HepG2 (cell line): ENCODE data around the gene MLYCD. TPM values are rescaled to one million over a fixed set of nuclear protein-coding genes. Genes with fewer than 3 reads are reported as not detected.

Experiments used
- ATAC-seq: fragments of 200-7000 bp; cut with Tn5 transposase; 3 replicates; pipeline ENCODE4 v1.9.1; 2020; ENCODE audit warnings: mild to moderate bottlenecking, moderate library complexity
- BruUV-seq: library from RNA; stranded (reverse); fragments of 400-500 nt; replicated peaks from 2 replicates; lab custom pipeline; 2021; lab: Mats Ljungman, UMichigan
- CTCF ChIA-PET: fragments of 300-600 bp; formaldehyde crosslinking; extraction: SDS; loops from one replicate; lab custom pipeline; 2021; ENCODE audit warnings: low total read pairs, inconsistent platforms, low intra/inter-chr PET ratio; lab: Yijun Ruan, JAX
- POLR2A ChIA-PET: fragments of 350-600 bp; sonication (Branson Sonifier 250); formaldehyde crosslinking; loops from one replicate; lab custom pipeline; 2020; ENCODE audit warnings: antibody characterized with exemption, inconsistent platforms; lab: Yijun Ruan, JAX
- DNase-seq: peaks from one replicate; pipeline ENCODE4 v3.0.0-alpha.2; 2015; ENCODE audit warnings: low spot score
- FAIRE-seq: peaks from 3 replicates; lab custom pipeline; 2011; peaks lifted over from hg19 to GRCh38; lab: Jason Lieb, UNC
- H2AFZ ChIP-seq: one replicate; pipeline ENCODE4 v1.6.1; 2011; ENCODE audit warnings: low read length, inconsistent platforms
- H3K27ac ChIP-seq: fragments of 300-600 bp; 3 replicates; pipeline ENCODE4 v1.8.0; 2011; ENCODE audit warnings: mixed run types, mild to moderate bottlenecking, mixed read lengths, low read length, inconsistent platforms; ENCODE audit not compliant: insufficient read depth; ENCODE audit errors: extremely low read length
- H3K27me3 ChIP-seq, 2 experiments: fragments of 200-600 bp in 1 of 2; 2 replicates in 1 of 2; 3 replicates in 1 of 2; pipeline versions ENCODE4 v1.6.0 to v1.8.0; 2011; ENCODE audit warnings: low read length in 2 of 2, mild to moderate bottlenecking in 2 of 2, moderate library complexity in 2 of 2, inconsistent platforms in 1 of 2; ENCODE audit not compliant: insufficient read depth in 2 of 2, control insufficient read depth in 1 of 2
- H3K36me3 ChIP-seq, 2 experiments: fragments of 200-600 bp in 1 of 2; replicated peaks in 1 of 2; 2 replicates in 1 of 2; 3 replicates in 1 of 2; pipeline versions ENCODE4 v1.5.1 to v1.8.0; 2011; ENCODE audit warnings: low read length in 2 of 2, inconsistent platforms in 1 of 2; ENCODE audit not compliant: insufficient read depth in 2 of 2, control insufficient read depth in 1 of 2
- H3K4me1 ChIP-seq: 2 replicates; pipeline ENCODE4 v1.5.1; 2012; ENCODE audit warnings: low read length, inconsistent platforms; ENCODE audit not compliant: insufficient read depth
- H3K4me2 ChIP-seq: 2 replicates; pipeline ENCODE4 v1.6.0; 2011; ENCODE audit warnings: low read depth, low read length, inconsistent platforms
- H3K4me3 ChIP-seq, 3 experiments: fragments of 200-600 bp in 1 of 3; sonication (generic), shearing (Covaris generic) in 1 of 3; replicated peaks in 1 of 3; 2 replicates each; pipeline ENCODE4 v1.5.1; 2011 to 2016; ENCODE audit warnings: low read length in 3 of 3, inconsistent platforms in 2 of 3, low read depth in 2 of 3, mild to moderate bottlenecking in 2 of 3, control low read depth in 1 of 3, mixed read lengths in 1 of 3; ENCODE audit not compliant: insufficient read depth in 1 of 3
- H3K79me2 ChIP-seq: one replicate; pipeline ENCODE4 v1.6.1; 2011; ENCODE audit warnings: low read length, inconsistent platforms; ENCODE audit not compliant: insufficient read depth
- H3K9ac ChIP-seq: 2 replicates; pipeline ENCODE4 v1.6.0; 2011; ENCODE audit warnings: mild to moderate bottlenecking, low read depth, low read length, inconsistent platforms; ENCODE audit not compliant: insufficient read depth
- H3K9me3 ChIP-seq: 2 replicates; pipeline ENCODE4 v1.5.1; 2012; ENCODE audit warnings: mild to moderate bottlenecking, low read length
- H4K20me1 ChIP-seq: 2 replicates; pipeline ENCODE4 v1.6.0; 2011; ENCODE audit warnings: inconsistent platforms, mild to moderate bottlenecking, low read length, moderate library complexity; ENCODE audit not compliant: insufficient read depth
- CENPBD1 ChIP-seq: sonication (generic); formaldehyde crosslinking; IDR thresholded peaks from 2 replicates; pipeline ENCODE4 v1.8.0; 2022; ENCODE audit warnings: missing genetic modification reagents, low read depth, mild to moderate bottlenecking, borderline replicate concordance
- FOXK1 ChIP-seq: sonication (generic); formaldehyde crosslinking; IDR thresholded peaks from 2 replicates; pipeline ENCODE4 v1.4.0; 2020; ENCODE audit warnings: low read depth, missing genetic modification reagents, borderline replicate concordance
- KDM4B ChIP-seq: sonication (generic); formaldehyde crosslinking; IDR thresholded peaks from 2 replicates; pipeline ENCODE4 v1.4.0; 2020; ENCODE audit warnings: missing genetic modification reagents
- MEIS1 ChIP-seq: sonication (generic); formaldehyde crosslinking; IDR thresholded peaks from 2 replicates; pipeline ENCODE4 v1.9.0; 2021; ENCODE audit warnings: mild to moderate bottlenecking, missing genetic modification reagents, moderate library complexity, borderline replicate concordance
- MEIS2 ChIP-seq: sonication (generic); formaldehyde crosslinking; IDR thresholded peaks from 2 replicates; pipeline ENCODE4 v1.9.0; 2021; ENCODE audit warnings: mild to moderate bottlenecking, missing genetic modification reagents
- NONO ChIP-seq, 2 experiments: fragments of 450-650 bp in 1 of 2; sonication (generic) in 1 of 2; formaldehyde crosslinking in 1 of 2; IDR thresholded peaks in 1 of 2; conservative IDR thresholded peaks in 1 of 2; 2 replicates each; pipeline versions ENCODE4 v1.6.1 to v1.8.0; 2017 to 2022; ENCODE audit warnings: mild to moderate bottlenecking in 1 of 2, missing genetic modification reagents in 1 of 2, moderate library complexity in 1 of 2
- PLRG1 ChIP-seq: fragments of 450-650 bp; conservative IDR thresholded peaks from 2 replicates; pipeline ENCODE4 v1.6.1; 2016
- RBFOX2 ChIP-seq: fragments of 200-400 bp; formaldehyde crosslinking; IDR thresholded peaks from 2 replicates; pipeline ENCODE4 v1.6.1; 2017; ENCODE audit warnings: low read depth, mild to moderate bottlenecking, low read length
- SYNCRIP ChIP-seq: fragments of 200-400 bp; formaldehyde crosslinking; IDR thresholded peaks from 2 replicates; pipeline ENCODE4 v1.6.1; 2018; ENCODE audit warnings: mild to moderate bottlenecking, low read depth, low read length; ENCODE audit not compliant: insufficient read depth
- ZNF101 ChIP-seq: sonication (generic); formaldehyde crosslinking; IDR thresholded peaks from 2 replicates; pipeline ENCODE4 v1.4.0; 2020; ENCODE audit warnings: mild to moderate bottlenecking, low read depth, missing genetic modification reagents, borderline replicate concordance
- ZNF280B ChIP-seq: sonication (generic); formaldehyde crosslinking; IDR thresholded peaks from 2 replicates; pipeline ENCODE4 v1.5.0; 2020; ENCODE audit warnings: missing genetic modification reagents, mild to moderate bottlenecking, borderline replicate concordance
- ZNF552 ChIP-seq: sonication (generic); formaldehyde crosslinking; IDR thresholded peaks from 2 replicates; pipeline ENCODE4 v1.9.0; 2022; ENCODE audit warnings: missing genetic modification reagents, mild to moderate bottlenecking, borderline replicate concordance
- ZNF605 ChIP-seq: sonication (generic); formaldehyde crosslinking; IDR thresholded peaks from 2 replicates; pipeline ENCODE4 v1.8.0; 2022; ENCODE audit warnings: mild to moderate bottlenecking, missing genetic modification reagents
- ZNF740 ChIP-seq: sonication (generic); formaldehyde crosslinking; IDR thresholded peaks from 2 replicates; pipeline ENCODE4 v1.4.0; 2020; ENCODE audit warnings: missing genetic modification reagents
- WGBS: methylation state at CpG from one replicate; pipeline ENCODE4 v1.1.6; 2017; ENCODE audit warnings: low lambda C conversion rate; 5-methylcytosine and 5-hydroxymethylcytosine counted together
- in situ Hi-C: cut with HindIII; loops from 2 replicates; pipeline ENCODE4 v1.10.0; 2017; ENCODE audit warnings: low pct_unique_long_range_greater_than_20kb; ENCODE audit not compliant: extremely low pct_ligation_motif_present
- intact Hi-C: fragments of 100-400 bp; cut with micrococcal nuclease; formaldehyde crosslinking; loops from one replicate; pipeline ENCODE4 v1.10.0; 2022; ENCODE audit not compliant: unreplicated experiment
- polyA plus RNA-seq, 8 experiments: library from polyadenylated mRNA; depleted of rRNA in 3 of 8; stranded (reverse) in 7 of 8; unstranded in 1 of 8; fragments of >200 nt; fragmentation: Illumina TruSeq in 4 of 8; extraction: Trizol in 4 of 8; gene quantifications; 2 replicates each; pipeline versions ENCODE4 v1.2.1 to v1.2.3, GENCODE V29; 2011 to 2016; ENCODE audit warnings: low read depth in 4 of 8, missing spikeins in 1 of 8, mixed read lengths in 1 of 8; ENCODE audit not compliant: insufficient read depth in 1 of 8
- total RNA-seq, 5 experiments: library from RNA; depleted of rRNA; stranded (reverse); fragments of >200 nt; fragmentation: Illumina TruSeq; extraction: Trizol; gene quantifications; 2 replicates each; pipeline ENCODE4 v1.2.3, GENCODE V29; 2016; ENCODE audit warnings: low read depth in 1 of 5
- TF ChIP-seq, protein P1 (sequence below): sonication (generic); formaldehyde crosslinking; conservative IDR thresholded peaks from 2 replicates; pipeline ENCODE4 v1.4.0; 2020; ENCODE audit warnings: missing genetic modification reagents
- TF ChIP-seq, protein P2 (sequence below): sonication (generic); formaldehyde crosslinking; IDR thresholded peaks from 2 replicates; pipeline ENCODE4 v1.5.0; 2020; ENCODE audit warnings: mild to moderate bottlenecking, missing genetic modification reagents

The MLYCD gene
- total and polyA plus RNA-seq, 2 of the 13 experiments (the other 11 are each of a cell fraction or from before 2014, with no cell fraction given): 1.8 to 4.0 TPM

- CTCF ChIA-PET: no interaction called here
- POLR2A ChIA-PET: no interaction called here
- ATAC-seq (no peak), FAIRE-seq (no peak), DNase-seq (no peak)
- Histone ChIP-seq H3K9me3 (no peaks in the 10 kb centered on the region), H3K4me2 (no peak overlapping the region; the same call in 1 of the 2 replicates), H3K4me1 (peaks cover 39% of the 10 kb centered on the region), H3K79me2 (peaks cover 5% of the 10 kb centered on the region), H3K27me3 (peaks cover 0 to 13% of the 10 kb centered on the region in 2 experiments; a peak in 3 of 5 replicates), H2AFZ (no peak overlapping the region), H3K4me3 (no peak overlapping the region), H3K27ac (no peak overlapping the region), H3K36me3 (no peaks in the 10 kb centered on the region; a peak in 1 of 5 replicates), H3K9ac (no peak overlapping the region), H4K20me1 (no peaks in the 10 kb centered on the region)
- intact Hi-C loops (no loop called here), in situ Hi-C loops (no loop called here)
- BruUV-seq: no TSS peak
- 97% methylated on average over 3 of the region's 3 CpGs for WGBS
- no peak for TF ChIP-seq CENPBD1 (CRISPR knock-in tag)
- TF ChIP-seq ZNF605 (CRISPR knock-in tag): no peak
- TF ChIP-seq ZNF280B (CRISPR knock-in tag): no peak
- TF ChIP-seq, protein P1, sequence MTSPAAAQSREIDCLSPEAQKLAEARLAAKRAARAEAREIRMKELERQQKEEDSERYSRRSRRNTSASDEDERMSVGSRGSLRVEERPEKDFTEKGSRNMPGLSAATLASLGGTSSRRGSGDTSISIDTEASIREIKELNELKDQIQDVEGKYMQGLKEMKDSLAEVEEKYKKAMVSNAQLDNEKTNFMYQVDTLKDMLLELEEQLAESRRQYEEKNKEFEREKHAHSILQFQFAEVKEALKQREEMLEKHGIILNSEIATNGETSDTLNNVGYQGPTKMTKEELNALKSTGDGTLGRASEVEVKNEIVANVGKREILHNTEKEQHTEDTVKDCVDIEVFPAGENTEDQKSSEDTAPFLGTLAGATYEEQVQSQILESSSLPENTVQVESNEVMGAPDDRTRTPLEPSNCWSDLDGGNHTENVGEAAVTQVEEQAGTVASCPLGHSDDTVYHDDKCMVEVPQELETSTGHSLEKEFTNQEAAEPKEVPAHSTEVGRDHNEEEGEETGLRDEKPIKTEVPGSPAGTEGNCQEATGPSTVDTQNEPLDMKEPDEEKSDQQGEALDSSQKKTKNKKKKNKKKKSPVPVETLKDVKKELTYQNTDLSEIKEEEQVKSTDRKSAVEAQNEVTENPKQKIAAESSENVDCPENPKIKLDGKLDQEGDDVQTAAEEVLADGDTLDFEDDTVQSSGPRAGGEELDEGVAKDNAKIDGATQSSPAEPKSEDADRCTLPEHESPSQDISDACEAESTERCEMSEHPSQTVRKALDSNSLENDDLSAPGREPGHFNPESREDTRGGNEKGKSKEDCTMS: no peak
- TF ChIP-seq, protein P2, sequence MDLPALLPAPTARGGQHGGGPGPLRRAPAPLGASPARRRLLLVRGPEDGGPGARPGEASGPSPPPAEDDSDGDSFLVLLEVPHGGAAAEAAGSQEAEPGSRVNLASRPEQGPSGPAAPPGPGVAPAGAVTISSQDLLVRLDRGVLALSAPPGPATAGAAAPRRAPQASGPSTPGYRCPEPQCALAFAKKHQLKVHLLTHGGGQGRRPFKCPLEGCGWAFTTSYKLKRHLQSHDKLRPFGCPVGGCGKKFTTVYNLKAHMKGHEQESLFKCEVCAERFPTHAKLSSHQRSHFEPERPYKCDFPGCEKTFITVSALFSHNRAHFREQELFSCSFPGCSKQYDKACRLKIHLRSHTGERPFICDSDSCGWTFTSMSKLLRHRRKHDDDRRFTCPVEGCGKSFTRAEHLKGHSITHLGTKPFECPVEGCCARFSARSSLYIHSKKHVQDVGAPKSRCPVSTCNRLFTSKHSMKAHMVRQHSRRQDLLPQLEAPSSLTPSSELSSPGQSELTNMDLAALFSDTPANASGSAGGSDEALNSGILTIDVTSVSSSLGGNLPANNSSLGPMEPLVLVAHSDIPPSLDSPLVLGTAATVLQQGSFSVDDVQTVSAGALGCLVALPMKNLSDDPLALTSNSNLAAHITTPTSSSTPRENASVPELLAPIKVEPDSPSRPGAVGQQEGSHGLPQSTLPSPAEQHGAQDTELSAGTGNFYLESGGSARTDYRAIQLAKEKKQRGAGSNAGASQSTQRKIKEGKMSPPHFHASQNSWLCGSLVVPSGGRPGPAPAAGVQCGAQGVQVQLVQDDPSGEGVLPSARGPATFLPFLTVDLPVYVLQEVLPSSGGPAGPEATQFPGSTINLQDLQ (CRISPR knock-in tag): no peak
- TF ChIP-seq MEIS2: no peak
- TF ChIP-seq FOXK1 (CRISPR knock-in tag): no peak
- TF ChIP-seq SYNCRIP: no peak
- TF ChIP-seq ZNF740 (CRISPR knock-in tag): no peak
- no peak for TF ChIP-seq NONO (IDR thresholded peaks at IDR 0.05)
- no peak for TF ChIP-seq NONO (CRISPR knock-in tag; conservative IDR thresholded peaks at IDR 0.05)
- TF ChIP-seq PLRG1: no peak
- no peak for TF ChIP-seq MEIS1 (CRISPR knock-in tag)
- no peak for TF ChIP-seq ZNF552
- TF ChIP-seq RBFOX2: no peak
- TF ChIP-seq ZNF101 (CRISPR knock-in tag): no peak
- no peak for TF ChIP-seq KDM4B
These were observed 2.2 kb downstream of the MLYCD start for GRCh38 chr16:83901101-83901500.
